CD4-positive, alpha-beta T cell treated with Interferon gamma for 1 hour (primary cell): ENCODE results near the gene BMPR1B.
"Not testable (repeated sequence)": the region's sequence is repeated elsewhere in the genome, so short reads cannot be mapped to it uniquely, and the experiment has no call there.

Source experiments
- DNase-seq: peaks from one replicate; pipeline ENCODE4 v3.0.0-alpha.2; 2020

Gene BMPR1B

DNA sequence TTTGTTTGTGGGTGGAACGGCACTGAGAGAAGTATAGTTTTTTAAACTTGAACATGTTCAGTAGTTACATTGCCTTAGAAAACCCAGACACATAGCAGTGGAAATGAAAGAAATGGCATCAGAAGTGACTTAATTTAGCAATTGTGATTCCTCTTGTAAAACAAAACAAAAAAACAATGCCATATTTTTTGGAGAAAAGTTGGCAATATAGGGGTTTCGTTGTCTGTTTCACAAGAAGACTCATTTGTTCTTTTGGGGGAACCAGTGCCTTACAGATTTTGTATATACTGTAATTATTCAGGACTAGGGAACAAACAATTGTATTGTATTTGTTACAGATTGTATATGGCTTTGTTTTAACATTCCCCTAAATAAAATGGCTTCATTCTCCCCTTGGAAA, 400.3 kb downstream of the BMPR1B start:
- DNase-seq = no peak

DNA sequence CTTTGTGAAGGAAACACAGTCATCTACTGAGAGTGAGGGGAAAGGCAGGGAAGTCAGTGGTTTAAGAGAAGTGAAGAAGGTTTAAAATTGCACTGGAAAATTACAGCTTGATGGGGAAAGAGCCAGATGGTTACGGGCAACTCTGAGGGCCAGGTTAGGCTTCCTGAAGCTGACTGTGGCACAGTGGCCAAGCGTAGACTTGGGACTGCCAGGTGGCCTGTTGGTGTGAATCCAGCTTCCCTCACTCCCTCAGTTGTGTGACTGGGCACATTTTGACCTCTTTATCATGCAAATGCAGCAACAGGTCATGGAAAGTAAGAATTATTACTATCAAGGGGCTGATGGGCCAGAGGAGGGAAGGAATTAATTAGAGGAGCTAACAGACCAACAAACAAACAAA, 400.9 kb downstream of the BMPR1B start:
- DNase-seq = no peak

DNA sequence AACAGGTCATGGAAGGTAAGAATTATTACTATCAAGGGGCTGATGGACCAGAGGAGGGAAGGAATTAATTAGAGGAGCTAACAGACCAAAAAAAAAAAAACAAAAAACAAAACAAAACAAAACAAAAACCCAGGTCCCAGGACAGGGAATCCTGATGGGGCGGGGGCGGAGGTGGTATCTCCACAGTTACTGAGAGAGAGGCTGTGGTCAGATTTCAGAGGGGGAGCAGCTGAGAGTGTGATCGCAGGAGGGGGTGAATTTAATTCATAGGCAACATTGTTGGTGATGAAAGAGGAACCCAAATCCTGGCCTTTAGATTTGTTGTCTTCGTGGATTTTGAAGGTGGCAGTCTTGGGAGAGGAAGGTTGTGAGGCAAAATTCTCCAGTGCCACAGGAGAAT, 401.6 kb downstream of the BMPR1B start:
- no peak for DNase-seq

GRCh38 chr4:95161781-95162469, 404.2 kb downstream of the BMPR1B start:
- no peak for DNase-seq

DNA sequence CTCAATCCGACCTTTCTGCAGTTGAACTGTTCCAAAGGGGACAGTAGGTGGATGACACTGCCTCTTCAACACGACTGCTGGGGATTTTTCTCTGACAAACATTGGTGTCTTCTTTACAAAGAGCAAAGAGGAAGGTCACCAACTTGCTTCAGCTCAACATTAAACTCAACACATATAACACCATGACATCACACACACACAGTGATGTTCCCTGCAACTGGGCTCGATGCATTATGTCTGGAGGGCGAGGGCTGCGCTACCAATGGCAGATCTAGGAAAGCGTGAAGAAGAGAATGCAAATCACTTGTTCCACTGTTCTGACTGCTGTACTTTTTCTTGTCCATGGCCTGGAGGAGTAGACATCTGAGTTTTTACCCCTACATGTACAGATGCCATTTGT, 405.1 kb downstream of the BMPR1B start:
- no peak for DNase-seq

DNA sequence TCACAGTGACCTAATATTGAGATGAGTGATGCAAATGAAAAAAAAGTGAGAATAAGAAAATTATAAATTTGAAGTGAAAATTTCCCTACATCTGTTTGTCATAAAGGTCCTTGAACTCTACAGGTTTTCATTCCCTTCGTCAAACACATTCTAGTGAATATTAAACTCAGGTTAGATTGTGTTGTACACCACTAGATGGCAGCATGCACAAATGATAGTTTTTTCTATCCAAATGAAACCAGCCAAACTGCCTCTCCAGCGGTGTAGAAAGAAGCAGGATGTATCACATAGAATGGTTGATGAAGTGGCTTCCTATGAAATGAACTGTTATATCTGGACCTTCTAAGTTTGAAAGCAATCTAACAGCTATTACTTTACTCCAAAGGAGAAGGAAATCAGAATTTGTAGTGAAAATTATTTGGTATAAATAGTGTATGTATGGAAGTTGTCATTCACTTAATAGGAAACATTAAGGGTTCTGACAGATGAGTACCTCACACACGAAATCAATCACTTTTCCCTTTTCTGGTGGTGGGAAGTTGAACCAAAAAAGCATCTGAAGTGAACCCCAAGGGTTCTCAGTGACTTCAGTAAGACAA, 408.3 kb downstream of the BMPR1B start:
- DNase-seq = no peak

- DNase-seq = no peak
Observed at GRCh38 chr4:95167805-95168204, 410.1 kb downstream of the BMPR1B start.

GRCh38 chr4:95170176-95170575, 412.4 kb downstream of the BMPR1B start:
- no peak for DNase-seq

DNA sequence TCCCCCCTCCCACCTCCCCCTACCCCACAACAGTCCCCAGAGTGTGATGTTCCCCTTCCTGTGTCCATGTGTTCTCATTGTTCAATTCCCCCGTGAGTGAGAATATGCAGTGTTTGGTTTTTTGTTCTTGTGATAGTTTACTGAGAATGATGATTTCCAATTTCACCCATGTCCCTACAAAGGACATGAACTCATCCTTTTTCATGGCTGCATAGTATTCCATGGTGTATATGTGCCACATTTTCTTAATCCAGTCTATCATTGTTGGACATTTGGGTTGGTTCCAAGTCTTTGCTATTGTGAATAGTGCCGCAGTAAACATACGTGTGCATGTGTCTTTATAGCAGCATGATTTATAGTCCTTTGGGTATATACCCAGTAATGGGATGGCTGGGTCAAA, 413.6 kb downstream of the BMPR1B start:
- DNase-seq = not testable (repeated sequence)

DNA sequence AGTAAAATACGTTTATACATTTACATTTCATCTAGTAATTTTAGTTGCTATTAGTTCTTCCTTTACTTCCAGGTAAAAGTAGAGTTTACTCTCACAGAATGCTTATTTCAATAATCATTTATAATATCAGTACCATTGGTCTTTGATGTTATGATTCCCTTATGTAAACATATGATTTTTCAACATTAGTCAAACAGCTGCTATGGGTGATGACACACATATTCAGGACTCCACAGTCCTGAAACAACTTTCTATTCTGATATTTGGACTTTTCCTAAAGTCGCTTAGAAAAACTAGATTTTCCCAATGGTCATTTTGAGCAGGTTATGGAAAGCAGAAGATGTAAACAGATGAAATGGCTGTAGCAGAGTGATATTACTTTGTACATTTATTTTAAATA, 421.2 kb downstream of the BMPR1B start:
- DNase-seq = no peak

- no peak for DNase-seq
Observed at GRCh38 chr4:95180531-95181242, 422.9 kb downstream of the BMPR1B start.

- DNase-seq = no peak
Observed at GRCh38 chr4:95181243-95181995, 423.7 kb downstream of the BMPR1B start.

- no peak for DNase-seq
Observed at GRCh38 chr4:95181996-95182306, 424.2 kb downstream of the BMPR1B start.

DNA sequence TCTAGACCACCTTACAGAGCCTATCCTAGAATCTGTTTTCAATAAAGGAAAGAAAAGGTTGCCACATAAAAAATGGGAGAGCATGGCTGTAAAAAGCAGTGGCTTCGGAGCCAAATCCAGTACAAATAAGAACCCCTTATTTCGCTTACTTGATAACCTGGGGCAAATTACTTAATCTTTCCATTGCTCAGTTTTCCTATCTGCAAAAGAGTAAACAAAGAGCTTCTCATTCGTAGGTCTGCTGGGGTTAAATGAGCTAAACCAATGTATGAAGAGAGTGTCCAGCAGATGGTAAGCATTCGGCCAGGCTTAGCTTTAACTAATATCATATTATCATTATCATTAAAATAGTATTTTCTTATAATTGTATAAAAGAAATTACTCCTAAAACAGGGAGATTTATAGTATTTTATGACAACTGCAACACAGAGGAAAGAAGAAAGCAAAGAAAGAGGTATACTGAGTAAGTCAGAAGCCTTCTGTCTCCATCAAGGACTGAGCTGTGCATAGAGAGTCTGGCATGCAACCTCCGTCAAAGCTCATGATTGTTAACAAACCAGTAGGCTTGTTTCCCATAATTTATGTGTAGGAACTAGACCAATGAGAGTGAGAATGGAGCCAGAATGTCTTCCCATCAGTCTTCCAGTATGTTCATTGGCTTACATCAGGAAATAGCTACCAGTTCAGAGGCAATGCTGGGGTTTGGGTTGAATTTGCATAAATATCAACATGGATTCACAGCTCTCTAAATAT, 426.1 kb downstream of the BMPR1B start:
- no peak for DNase-seq

- DNase-seq = no peak
Observed at GRCh38 chr4:95186666-95187065, 428.9 kb downstream of the BMPR1B start.

GRCh38 chr4:95188701-95189370, 431.1 kb downstream of the BMPR1B start:
- DNase-seq = no peak

- no peak for DNase-seq
Observed at GRCh38 chr4:95190751-95191436, 433.1 kb downstream of the BMPR1B start.

DNA sequence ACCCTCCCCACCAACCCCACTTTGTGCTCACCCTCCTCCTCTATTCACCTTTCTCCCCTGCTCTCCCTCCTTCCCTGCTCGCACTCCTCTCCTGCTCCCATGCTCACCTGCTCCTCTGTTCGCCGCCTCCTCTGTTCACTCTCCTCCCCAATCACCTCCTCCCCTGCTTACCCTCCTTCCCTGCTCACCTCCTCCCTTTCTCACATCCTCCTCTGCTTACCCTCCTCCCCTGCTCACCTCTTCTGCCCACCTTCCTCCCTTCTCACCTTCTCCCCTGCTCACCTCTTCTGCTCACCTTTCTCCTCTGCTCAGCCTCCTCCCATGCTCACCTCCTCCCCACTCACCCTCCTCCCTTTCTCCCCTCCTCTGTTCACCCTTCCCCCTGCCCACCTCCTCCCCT, 433.8 kb downstream of the BMPR1B start:
- no peak for DNase-seq

DNA sequence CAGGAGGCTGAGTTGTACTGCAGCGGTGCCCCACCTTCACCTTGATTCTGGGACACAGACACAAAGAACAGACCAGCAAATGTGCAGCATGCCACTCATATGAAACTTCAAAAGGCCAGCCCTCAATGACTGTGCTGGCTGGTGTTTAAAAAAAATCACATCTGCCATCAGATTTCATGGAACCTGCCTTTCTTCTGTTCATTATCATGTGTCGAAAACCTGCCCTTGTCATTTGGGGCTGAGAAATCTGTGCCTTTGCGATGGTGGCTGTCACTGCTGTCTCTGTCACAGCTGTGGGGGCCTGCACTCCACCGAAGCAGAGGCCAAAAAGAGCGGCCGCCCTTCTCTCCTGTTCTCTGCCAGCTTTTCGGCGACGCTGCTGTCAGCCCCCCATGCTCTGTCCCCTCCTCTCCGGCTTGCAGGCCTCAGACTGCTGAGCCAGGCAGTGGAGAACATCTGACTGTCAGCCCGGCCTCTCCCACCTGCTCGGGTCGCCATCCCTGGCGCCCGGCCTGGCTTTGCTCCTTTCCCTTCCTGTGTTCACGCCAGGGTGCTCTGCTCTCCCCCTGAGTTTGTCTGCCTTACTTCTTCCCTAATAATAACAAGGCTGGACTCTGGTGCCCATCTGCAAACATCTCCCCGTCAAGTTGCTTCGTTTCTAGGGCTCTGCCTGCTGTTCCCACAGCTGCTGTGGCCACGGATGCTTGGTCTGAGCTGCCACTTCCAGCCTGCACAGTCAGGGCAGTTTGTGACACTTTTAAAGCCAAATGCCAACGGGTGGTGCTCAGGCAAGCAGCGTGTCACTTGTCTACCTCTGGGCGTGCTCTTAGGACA, 435.9 kb downstream of the BMPR1B start:
- DNase-seq = no peak

GRCh38 chr4:95197353-95197752, 439.6 kb downstream of the BMPR1B start:
- no peak for DNase-seq

DNA sequence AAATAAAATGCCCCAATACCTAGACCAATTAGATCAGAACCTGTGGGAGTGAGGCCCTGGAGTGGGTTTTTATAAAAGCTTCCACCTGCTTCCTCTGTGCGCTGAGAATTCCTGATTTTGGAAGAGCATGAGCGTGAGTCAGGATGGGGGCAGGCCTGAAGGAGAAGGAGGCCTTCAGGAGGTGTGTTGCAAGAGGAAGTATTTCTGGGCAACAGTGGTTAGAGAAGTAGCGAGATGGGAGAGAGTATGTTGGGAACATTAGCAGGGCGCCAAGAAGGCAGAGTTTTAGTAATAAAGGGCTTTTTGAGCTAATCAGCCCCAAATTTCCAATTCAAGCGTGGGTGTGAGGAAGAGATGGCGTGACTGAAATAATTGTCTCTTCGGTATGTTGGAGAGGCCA, 441.2 kb downstream of the BMPR1B start:
- no peak for DNase-seq
